Measurements from ENCODE around the gene FIBP. TPM values are rescaled to one million over a fixed set of nuclear protein-coding genes. Genes with fewer than 3 reads are reported as not detected.

FIBP gene
- total and polyA plus RNA-seq, 2 of the 8 experiments (the other 6 are each of a cell fraction or from before 2014, with no cell fraction given) = 74.3 to 173 TPM

- CTCF ChIA-PET (ENCODE audit: partially characterized antibody) = interaction anchor here (1.1 to 11.7 kb wide), 3 partner anchors 10 to 27 kb away, joined by 3 to 212 read pairs (median 3); partner anchors contain the start of genes CCDC85B and FIBP
- POLR2A ChIA-PET (ENCODE audit: partially characterized antibody) = interaction anchor here (2.5 kb wide), 1 partner anchor 10 kb away, joined by 9 read pairs; no protein-coding TSS in a partner anchor
- Histone ChIP-seq H3K36me3 (ENCODE audit: control insufficient read depth in 2 of 4, insufficient read depth in 4 of 4, low read length in 3 of 4) (no peaks in the 10 kb centered on the region), H2BK12ac (ENCODE audit: low read depth, low read length) (no peak overlapping the region), H3K79me1 (ENCODE audit: low read depth, low read length) (no peaks in the 10 kb centered on the region), H2BK15ac (ENCODE audit: low read length) (no peak overlapping the region), H3K79me2 (ENCODE audit: control insufficient read depth in 1 of 2, insufficient read depth in 2 of 2, low read length in 2 of 2) (no peaks in the 10 kb centered on the region), H3K9me3 (ENCODE audit: insufficient read depth in 2 of 2, low read depth in 1 of 2, low read length in 1 of 2) (no peaks in the 10 kb centered on the region), H2BK20ac (ENCODE audit: low read length) (no peak overlapping the region), H3K27ac (ENCODE audit: low read depth, low read length) (no peak overlapping the region), H4K91ac (replicated peaks; ENCODE audit: insufficient read length, low read length) (no peak overlapping the region), H4K8ac (ENCODE audit: extremely low read depth, insufficient read depth, low read length) (no peak overlapping the region), H4K5ac (ENCODE audit: insufficient read length, low read depth, low read length) (no peak overlapping the region), H2BK120ac (replicated peaks; ENCODE audit: low read depth, low read length) (no peak overlapping the region), H3K14ac (ENCODE audit: insufficient read length) (no peak overlapping the region), H3K23ac (ENCODE audit: insufficient read length) (no peak overlapping the region), H3K18ac (ENCODE audit: extremely low read depth, low read length) (no peak overlapping the region), H3K23me2 (ENCODE audit: low read depth, low read length) (no peaks in the 10 kb centered on the region), H3K4ac (replicated peaks; ENCODE audit: insufficient read length, low read depth, low read length) (no peak overlapping the region), H2AFZ (ENCODE audit: low read length) (no peak overlapping the region), H3K4me1 (replicated peaks in 1 of 4; ENCODE audit: control insufficient read depth in 3 of 4, insufficient read depth in 4 of 4, low read length in 3 of 4) (peaks cover 0 to 6% (median 4%) of the 10 kb centered on the region in 4 experiments; a peak in 5 of 7 replicates), H3K9ac (replicated peaks in 1 of 4; ENCODE audit: extremely low read depth in 1 of 4, low read depth in 3 of 4, low read length in 3 of 4) (no peak overlapping the region), H3K27me3 (replicated peaks in 1 of 4; ENCODE audit: control insufficient read depth in 3 of 4, extremely low read depth in 1 of 4, insufficient read depth in 3 of 4, low read length in 3 of 4) (peaks cover 0 to 13% (median 5%) of the 10 kb centered on the region in 4 experiments; a peak in 5 of 7 replicates), H4K20me1 (replicated peaks in 1 of 2; ENCODE audit: control insufficient read depth in 1 of 2, insufficient read depth in 2 of 2, low read length in 2 of 2) (no peaks in the 10 kb centered on the region), H2AK5ac (ENCODE audit: low read depth, low read length) (no peak overlapping the region), H2BK5ac (ENCODE audit: low read depth, low read length) (no peak overlapping the region), H3K4me2 (ENCODE audit: insufficient read depth in 1 of 2, low read depth in 2 of 2, low read length in 2 of 2) (no peak overlapping the region), H3K56ac (replicated peaks; ENCODE audit: insufficient read length, low read depth, low read length) (no peak overlapping the region), H3K4me3 (ENCODE audit: extremely low read depth in 1 of 4, insufficient read depth in 2 of 4, low read depth in 3 of 4, low read length in 4 of 4) (no peak overlapping the region)
- DNase-seq (ENCODE audit: low read depth in 1 of 2, low spot score in 2 of 2) (no peak), FAIRE-seq (no peak)
- TF ChIP-seq TBP (IDR thresholded peaks at IDR 0.05; ENCODE audit: low read depth, low read length) (no peak), USF2 (IDR thresholded peaks at IDR 0.05; ENCODE audit: low read length) (no peak), BRCA1 (IDR thresholded peaks at IDR 0.05; ENCODE audit: low read depth, low read length) (no peak), PHF8 (conservative IDR thresholded peaks at IDR 0.05; ENCODE audit: low read depth, low read length) (no peak), E2F6 (IDR thresholded peaks at IDR 0.05) (no peak), POU5F1 (IDR thresholded peaks at IDR 0.05; ENCODE audit: low read depth, low read length) (no peak), BCL11A (IDR thresholded peaks at IDR 0.05; ENCODE audit: low read depth in 2 of 2, low read length in 2 of 2) (no peak)
- WGBS, 2 experiments (ENCODE audit: extremely low coverage in 1 of 2, insufficient coverage in 1 of 2, insufficient read length in 1 of 2, insufficient replicate concordance in 2 of 2, low coverage in 1 of 2, low lambda C conversion rate in 2 of 2, missing lambda C conversion rate in 1 of 2) = 84% methylated on average over 6 of the region's 6 CpGs; no CpG with 5 or more reads in 1 of the 2 experiments
Observed at GRCh38 chr11:65907878-65908277, 19.6 kb upstream of the FIBP start.
